ENCODE results near the gene SLFN14.

DNA sequence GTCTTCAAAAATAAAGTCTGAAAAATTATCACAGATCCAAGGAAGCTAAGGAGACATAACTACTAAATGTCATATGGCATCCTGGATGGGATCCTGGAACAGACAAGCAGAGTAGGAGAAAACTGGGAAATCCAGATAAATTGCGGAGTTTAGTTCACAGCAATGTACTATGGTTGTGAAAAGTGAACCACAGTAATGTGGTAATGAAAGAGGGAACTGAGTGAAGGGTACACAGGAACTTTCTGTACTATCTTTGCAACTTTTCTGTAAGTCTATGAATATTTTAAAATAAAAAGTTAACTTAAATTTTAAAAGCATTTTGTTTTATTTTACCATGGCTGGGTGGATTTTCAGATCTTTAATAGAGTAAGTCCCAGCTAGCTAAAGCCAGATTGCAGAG is 39.5 kb downstream of the SLFN14 start:
- TF ChIP-seq, protein P1, sequence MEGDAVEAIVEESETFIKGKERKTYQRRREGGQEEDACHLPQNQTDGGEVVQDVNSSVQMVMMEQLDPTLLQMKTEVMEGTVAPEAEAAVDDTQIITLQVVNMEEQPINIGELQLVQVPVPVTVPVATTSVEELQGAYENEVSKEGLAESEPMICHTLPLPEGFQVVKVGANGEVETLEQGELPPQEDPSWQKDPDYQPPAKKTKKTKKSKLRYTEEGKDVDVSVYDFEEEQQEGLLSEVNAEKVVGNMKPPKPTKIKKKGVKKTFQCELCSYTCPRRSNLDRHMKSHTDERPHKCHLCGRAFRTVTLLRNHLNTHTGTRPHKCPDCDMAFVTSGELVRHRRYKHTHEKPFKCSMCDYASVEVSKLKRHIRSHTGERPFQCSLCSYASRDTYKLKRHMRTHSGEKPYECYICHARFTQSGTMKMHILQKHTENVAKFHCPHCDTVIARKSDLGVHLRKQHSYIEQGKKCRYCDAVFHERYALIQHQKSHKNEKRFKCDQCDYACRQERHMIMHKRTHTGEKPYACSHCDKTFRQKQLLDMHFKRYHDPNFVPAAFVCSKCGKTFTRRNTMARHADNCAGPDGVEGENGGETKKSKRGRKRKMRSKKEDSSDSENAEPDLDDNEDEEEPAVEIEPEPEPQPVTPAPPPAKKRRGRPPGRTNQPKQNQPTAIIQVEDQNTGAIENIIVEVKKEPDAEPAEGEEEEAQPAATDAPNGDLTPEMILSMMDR (IDR thresholded peaks at IDR 0.05): no peak
- TF ChIP-seq, protein P2, sequence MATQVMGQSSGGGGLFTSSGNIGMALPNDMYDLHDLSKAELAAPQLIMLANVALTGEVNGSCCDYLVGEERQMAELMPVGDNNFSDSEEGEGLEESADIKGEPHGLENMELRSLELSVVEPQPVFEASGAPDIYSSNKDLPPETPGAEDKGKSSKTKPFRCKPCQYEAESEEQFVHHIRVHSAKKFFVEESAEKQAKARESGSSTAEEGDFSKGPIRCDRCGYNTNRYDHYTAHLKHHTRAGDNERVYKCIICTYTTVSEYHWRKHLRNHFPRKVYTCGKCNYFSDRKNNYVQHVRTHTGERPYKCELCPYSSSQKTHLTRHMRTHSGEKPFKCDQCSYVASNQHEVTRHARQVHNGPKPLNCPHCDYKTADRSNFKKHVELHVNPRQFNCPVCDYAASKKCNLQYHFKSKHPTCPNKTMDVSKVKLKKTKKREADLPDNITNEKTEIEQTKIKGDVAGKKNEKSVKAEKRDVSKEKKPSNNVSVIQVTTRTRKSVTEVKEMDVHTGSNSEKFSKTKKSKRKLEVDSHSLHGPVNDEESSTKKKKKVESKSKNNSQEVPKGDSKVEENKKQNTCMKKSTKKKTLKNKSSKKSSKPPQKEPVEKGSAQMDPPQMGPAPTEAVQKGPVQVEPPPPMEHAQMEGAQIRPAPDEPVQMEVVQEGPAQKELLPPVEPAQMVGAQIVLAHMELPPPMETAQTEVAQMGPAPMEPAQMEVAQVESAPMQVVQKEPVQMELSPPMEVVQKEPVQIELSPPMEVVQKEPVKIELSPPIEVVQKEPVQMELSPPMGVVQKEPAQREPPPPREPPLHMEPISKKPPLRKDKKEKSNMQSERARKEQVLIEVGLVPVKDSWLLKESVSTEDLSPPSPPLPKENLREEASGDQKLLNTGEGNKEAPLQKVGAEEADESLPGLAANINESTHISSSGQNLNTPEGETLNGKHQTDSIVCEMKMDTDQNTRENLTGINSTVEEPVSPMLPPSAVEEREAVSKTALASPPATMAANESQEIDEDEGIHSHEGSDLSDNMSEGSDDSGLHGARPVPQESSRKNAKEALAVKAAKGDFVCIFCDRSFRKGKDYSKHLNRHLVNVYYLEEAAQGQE (IDR thresholded peaks at IDR 0.05; ENCODE audit: insufficient read depth in 1 of 2, low read depth in 2 of 2, low read length in 1 of 2): no peak

Data from Panc1 (cell line).